IPS-NIHi11 (cell line): ENCODE data around the gene MIS12.

Source experiments
- DNase-seq: peaks from one replicate; pipeline ENCODE4 v3.0.0; 2012; ENCODE audit warnings: mixed read lengths, low spot score

The MIS12 gene

DNA sequence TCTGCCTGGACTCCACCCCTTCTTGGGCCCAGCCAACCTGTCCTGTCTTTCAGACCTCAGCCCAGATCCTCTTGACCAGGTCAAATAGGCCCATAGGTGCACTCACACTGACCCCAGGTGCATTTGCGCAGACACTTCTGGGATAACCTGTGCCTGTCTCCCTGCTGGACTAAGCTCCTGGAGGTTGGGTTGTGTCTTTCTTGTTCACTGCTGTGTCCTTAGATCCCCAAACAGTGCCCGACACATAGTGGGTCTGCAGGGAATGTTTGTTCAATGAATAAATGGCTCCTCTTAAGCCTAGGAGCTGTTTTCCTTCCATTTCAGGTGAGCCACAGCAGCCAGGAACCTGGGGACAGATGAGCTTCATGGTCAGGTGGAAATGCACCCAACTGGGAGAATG, 49.1 kb downstream of the MIS12 start:
- no peak for DNase-seq

DNA sequence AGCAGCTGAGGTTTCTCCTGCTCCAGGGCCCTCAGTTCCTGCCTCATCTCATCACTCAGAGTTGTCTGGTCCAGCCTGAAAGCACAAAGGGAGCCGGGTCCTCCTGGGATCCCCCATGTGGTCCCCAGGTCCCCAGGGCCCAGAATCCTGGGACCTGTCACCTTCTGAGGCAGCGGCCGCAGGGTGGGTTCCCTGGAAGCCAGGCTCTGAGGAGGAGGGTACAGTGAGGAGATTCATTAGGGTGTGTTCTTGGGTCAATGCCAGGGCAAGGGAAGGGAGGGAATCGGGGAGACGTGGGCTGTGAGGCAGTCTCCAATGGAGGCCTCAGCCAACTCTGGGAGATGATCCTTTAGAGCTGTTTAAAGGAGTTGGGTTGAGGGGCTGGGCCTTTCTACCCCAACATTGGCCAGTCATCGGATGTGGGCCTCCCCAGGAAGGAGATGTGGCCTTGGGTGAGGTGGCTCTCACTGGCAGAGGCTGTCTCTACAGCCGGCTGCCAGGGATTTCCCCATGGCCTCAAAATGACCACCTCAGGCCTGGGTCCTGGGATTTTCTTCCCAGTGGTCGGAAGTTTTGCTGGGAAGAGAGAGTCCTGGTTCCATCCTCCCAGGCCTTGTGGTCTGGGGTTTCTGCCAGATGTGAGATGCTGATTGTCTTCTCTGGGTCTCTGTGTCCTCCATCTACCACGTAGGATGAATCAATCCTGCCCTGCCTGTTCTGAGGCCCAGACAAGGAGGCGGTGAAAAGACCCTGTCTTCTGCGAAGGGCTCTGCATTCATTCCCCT, 50.7 kb downstream of the MIS12 start:
- no peak for DNase-seq

DNA sequence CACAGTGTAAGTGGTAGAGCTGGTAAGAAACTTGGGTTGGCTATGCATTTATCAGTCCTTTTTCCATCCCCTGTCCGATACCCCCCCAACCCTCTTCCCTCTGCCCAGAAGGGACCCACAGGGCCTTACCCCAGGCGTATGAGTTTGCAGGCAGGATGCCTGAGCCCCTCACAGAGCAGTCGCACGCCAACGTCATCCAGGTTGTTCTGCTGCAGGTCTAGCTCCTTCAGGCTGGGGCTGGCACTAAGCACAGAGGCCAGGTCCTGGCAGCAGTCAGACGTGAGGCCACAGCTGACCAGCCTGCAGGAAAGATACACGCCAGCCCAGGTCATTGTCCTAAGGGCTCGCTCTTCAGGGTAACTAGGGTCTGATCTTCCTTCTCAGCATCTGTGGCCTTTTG, 52.9 kb downstream of the MIS12 start:
- no peak for DNase-seq

DNA sequence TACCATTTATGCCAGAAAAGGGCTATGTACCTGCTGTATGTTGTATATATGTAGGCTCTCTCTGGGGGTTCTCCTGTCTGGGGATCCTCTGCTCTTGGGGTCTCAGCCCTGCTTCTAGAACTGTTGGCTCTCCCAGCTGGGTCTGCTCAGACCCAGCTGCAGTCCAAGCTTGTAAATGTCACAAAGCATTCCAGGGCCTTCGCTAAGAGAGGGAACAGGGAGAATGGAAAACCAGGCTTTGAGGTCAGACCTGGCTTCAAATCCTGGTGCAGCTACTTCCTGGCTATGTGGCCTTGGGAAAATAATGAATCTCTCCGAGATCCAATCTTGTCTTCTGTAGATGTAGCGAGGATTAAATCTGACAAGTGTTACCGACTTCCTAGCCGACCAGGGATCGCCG, 54.0 kb downstream of the MIS12 start:
- DNase-seq: no peak
